Activated CD8-positive, alpha-beta memory T cell treated with anti-CD3 and anti-CD28 coated beads, Interleukin-2, amount 50 U/mL, for 48 hours (primary cell): ENCODE results near the gene PHKG2.

Source experiments
- DNase-seq: peaks from one replicate; pipeline ENCODE4 v3.0.0-alpha.2; 2020

PHKG2 gene

GRCh38 chr16:30728899-30729672 lies 19.1 kb upstream of the PHKG2 start:
- no peak for DNase-seq

DNA sequence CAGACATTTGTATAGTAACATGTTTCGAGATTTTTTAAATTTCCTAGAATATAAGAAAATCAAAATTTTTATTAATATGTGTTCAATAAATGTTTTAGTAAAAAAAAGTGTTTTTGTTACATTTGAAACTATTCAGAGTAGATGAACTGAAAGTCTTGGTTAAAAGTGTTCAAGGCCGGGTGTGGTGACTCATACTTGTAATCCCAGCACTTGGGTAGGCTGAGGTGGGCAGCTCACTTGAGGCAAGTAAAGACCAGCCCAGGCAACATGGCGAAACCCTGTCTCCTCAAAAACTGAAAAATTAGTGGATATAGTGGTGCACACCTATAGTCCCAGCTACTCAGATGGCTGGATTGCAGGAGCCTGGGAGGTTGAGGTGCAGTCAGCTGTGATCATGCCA lies 16.8 kb upstream of the PHKG2 start:
- no peak for DNase-seq

- no peak for DNase-seq
Observed at GRCh38 chr16:30736995-30737793, 11.0 kb upstream of the PHKG2 start.

- DNase-seq = no peak
Observed at GRCh38 chr16:30737794-30738648, 10.2 kb upstream of the PHKG2 start.

DNA sequence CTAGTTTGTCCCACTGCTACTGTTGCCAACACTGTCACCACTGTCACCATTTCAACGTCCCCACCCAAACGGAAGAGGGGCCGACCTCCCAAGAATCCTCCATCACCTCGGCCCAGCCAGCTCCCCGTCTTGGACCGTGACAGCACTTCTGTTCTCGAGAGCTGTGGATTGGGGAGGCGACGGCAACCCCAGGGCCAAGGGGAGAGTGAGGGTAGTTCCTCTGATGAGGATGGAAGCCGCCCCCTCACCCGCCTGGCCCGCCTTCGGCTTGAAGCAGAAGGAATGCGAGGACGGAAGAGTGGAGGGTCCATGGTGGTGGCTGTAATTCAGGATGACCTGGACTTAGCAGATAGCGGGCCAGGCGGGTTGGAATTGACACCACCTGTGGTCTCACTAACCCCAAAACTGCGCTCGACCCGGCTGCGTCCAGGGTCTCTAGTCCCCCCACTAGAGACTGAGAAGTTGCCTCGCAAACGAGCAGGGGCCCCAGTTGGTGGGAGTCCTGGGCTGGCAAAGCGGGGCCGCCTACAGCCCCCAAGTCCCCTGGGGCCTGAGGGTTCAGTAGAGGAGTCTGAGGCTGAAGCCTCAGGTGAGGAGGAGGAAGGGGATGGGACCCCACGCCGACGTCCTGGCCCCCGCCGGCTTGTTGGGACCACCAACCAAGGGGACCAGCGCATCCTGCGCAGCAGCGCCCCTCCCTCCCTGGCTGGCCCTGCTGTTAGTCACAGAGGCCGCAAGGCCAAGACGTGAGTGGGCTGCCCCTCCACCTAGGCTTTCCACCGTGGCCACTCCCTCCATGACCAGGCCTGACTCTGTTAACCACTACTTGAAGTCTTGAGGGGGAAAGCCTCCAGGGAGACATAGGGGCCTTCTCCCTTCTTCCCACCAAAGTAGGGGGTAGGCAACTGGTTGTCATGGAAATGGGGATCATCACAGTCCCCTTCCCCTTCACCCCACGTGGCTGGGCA lies 9.0 kb upstream of the PHKG2 start:
- DNase-seq = no peak

DNA sequence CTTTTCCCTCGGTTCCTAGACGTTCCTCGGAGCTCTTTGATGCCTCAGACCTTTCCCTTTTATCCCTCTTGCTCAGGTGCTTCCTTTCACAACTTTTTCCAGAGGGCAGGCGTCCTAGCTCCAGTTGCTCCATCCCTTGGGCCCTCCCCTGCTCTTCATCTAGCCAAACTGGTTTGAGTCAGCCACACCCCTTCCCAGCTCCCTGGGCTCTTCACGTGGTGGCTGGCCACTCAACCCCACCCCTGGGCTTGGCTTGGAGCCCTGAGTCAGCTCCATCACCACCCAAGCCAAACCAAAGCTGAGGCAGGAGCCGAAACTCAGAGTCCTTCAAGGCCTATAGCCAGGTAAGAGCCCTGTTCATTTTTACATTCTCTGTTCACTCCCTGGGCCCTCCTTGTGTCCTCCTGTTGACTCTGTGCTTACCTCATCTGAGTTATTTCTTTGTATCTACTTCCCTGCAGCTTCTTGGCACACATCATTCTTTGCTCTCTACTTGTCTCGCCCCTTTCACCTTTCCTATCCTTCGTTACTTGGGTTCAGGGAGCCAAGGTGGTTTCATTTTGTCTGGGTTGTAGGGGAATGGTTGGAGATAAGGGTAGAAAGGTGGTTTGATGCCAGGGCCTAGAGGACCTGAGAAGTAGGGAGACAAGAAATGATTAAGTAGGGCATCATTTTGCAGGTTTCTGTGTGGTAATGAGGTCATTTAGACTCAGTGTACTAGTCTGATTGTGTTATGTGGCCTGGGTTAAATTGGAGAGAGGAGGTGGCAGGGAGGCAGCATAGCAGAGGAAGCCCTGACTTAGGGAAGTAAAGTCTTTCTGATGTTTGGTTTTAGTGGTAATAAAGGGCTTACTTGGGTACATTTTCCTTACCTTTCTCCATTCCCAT lies 7.6 kb upstream of the PHKG2 start:
- DNase-seq = no peak

GRCh38 chr16:30741461-30741914 lies 6.7 kb upstream of the PHKG2 start:
- DNase-seq = no peak

- DNase-seq = no peak
Observed at GRCh38 chr16:30743716-30744115, 4.5 kb upstream of the PHKG2 start.

GRCh38 chr16:30744183-30744582 lies 4.0 kb upstream of the PHKG2 start:
- no peak for DNase-seq

GRCh38 chr16:30745082-30745481 lies 3.1 kb upstream of the PHKG2 start:
- no peak for DNase-seq

DNA sequence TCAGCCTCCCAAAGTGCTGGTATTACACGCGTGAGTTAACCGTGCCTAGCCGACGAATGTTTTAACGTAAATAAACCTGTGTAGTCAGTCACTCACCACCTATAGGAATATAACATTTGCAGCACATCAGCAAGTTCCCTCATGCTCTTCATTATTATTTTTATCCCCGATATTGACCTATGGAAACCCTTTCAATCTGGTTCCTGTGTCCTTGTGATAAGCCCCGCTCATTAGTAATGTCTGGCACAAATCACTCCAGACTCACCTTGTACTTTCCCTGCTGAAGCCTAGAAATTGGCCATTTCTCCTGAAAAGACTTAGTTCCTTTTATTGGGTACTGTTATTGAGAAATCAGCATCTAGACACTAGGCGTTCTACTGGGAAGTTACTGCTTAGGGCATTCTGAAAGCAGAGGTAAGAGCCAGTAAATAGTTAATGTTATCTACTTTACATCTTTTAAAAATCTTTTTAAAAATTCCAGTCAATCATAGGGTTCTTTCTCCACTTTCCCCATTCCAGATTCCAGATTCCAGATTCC lies 1.5 kb upstream of the PHKG2 start:
- DNase-seq = no peak

DNA sequence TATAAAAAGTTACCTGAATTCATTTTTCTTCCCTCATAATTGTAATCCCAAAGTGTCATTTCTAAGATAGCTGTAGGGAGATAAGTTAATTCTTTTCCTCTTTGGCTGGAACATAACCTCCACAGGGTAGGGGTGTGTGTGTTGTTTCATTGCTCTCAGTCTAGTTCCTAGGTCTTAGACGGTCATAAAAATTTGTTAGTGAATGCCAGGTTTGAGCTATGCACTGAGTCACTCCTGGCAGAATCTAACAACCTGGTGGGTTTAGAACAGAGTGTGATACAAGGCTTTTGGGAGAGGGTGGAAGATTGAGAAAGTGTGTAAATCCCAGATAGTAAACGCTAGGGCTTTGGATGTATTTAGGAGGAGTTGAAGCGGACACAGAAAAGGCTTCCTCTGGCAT lies 894 bp upstream of the PHKG2 start:
- DNase-seq = no peak

- DNase-seq = peak; percentile 69
Observed at GRCh38 chr16:30748634-30749445, 615 bp downstream of the PHKG2 start.

- DNase-seq = no peak
Observed at GRCh38 chr16:30750201-30750600, 2.0 kb downstream of the PHKG2 start.

- DNase-seq = no peak
Observed at GRCh38 chr16:30750876-30751465, 2.7 kb downstream of the PHKG2 start.

- no peak for DNase-seq
Observed at GRCh38 chr16:30753596-30753995, 5.4 kb downstream of the PHKG2 start.

GRCh38 chr16:30755955-30756780 lies 7.9 kb downstream of the PHKG2 start:
- DNase-seq = no peak

- no peak for DNase-seq
Observed at GRCh38 chr16:30756781-30757100, 8.5 kb downstream of the PHKG2 start.

- no peak for DNase-seq
Observed at GRCh38 chr16:30757316-30757715, 9.1 kb downstream of the PHKG2 start.
